ENCODE data around the gene SHMT1.
A peak's percentile ranks its signal among the peaks of the same experiment; 100 is the strongest.

GRCh38 chr17:18362698-18363100 is 651 bp downstream of the SHMT1 start:
- TF ChIP-seq POLR2AphosphoS5 (IDR thresholded peaks at IDR 0.05) (peak in 1 of 3 donors; percentile 30), CTCF (IDR thresholded peaks at IDR 0.05 in 8 of 11, conservative IDR thresholded peaks at IDR 0.05 in 3 of 11) (no peak), POLR2A (IDR thresholded peaks at IDR 0.05) (no peak)

Data from spleen (tissue), 7 donors.